HL-60 (cell line): Measurements from ENCODE around the gene SULT6B1.

ENCODE experiments used
- GABPA ChIP-seq: IDR thresholded peaks from 2 replicates; pipeline ENCODE4 v1.6.1; 2012; ENCODE audit warnings: low read depth
- POLR2AphosphoS5 ChIP-seq: IDR thresholded peaks from 2 replicates; pipeline ENCODE4 v1.6.1; 2012; ENCODE audit warnings: low read depth
- SPI1 ChIP-seq: IDR thresholded peaks from 2 replicates; pipeline ENCODE4 v1.6.1; 2012; ENCODE audit warnings: low read depth, mild to moderate bottlenecking, borderline replicate concordance
- TF ChIP-seq, protein P1 (sequence below): IDR thresholded peaks from one replicate; pipeline ENCODE4 v1.5.1; 2011; ENCODE audit warnings: low read length, control low read depth, inconsistent platforms; ENCODE audit not compliant: insufficient read depth
- TF ChIP-seq, protein P2 (sequence below): IDR thresholded peaks from 2 replicates; pipeline ENCODE4 v1.6.1; 2012; ENCODE audit warnings: low read depth; ENCODE audit not compliant: insufficient replicate concordance

DNA sequence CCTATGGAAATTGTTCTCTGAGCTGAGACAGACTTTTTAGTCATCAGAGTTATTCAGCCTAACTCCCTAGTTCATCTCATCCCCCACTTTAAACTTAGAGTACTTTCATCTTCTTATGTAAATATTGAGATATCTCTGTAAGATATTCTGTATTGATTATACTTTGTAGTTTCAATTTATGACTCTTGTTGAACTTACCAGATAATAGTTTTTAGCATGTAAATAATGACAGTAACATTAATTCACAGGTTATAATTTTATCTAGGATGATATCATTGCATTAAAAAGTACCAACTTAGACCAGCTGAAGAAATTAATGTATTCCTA lies 16.9 kb downstream of the SULT6B1 start:
- no peak for TF ChIP-seq POLR2AphosphoS5
- TF ChIP-seq, protein P1, sequence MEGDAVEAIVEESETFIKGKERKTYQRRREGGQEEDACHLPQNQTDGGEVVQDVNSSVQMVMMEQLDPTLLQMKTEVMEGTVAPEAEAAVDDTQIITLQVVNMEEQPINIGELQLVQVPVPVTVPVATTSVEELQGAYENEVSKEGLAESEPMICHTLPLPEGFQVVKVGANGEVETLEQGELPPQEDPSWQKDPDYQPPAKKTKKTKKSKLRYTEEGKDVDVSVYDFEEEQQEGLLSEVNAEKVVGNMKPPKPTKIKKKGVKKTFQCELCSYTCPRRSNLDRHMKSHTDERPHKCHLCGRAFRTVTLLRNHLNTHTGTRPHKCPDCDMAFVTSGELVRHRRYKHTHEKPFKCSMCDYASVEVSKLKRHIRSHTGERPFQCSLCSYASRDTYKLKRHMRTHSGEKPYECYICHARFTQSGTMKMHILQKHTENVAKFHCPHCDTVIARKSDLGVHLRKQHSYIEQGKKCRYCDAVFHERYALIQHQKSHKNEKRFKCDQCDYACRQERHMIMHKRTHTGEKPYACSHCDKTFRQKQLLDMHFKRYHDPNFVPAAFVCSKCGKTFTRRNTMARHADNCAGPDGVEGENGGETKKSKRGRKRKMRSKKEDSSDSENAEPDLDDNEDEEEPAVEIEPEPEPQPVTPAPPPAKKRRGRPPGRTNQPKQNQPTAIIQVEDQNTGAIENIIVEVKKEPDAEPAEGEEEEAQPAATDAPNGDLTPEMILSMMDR, result no peak
- TF ChIP-seq, protein P2, sequence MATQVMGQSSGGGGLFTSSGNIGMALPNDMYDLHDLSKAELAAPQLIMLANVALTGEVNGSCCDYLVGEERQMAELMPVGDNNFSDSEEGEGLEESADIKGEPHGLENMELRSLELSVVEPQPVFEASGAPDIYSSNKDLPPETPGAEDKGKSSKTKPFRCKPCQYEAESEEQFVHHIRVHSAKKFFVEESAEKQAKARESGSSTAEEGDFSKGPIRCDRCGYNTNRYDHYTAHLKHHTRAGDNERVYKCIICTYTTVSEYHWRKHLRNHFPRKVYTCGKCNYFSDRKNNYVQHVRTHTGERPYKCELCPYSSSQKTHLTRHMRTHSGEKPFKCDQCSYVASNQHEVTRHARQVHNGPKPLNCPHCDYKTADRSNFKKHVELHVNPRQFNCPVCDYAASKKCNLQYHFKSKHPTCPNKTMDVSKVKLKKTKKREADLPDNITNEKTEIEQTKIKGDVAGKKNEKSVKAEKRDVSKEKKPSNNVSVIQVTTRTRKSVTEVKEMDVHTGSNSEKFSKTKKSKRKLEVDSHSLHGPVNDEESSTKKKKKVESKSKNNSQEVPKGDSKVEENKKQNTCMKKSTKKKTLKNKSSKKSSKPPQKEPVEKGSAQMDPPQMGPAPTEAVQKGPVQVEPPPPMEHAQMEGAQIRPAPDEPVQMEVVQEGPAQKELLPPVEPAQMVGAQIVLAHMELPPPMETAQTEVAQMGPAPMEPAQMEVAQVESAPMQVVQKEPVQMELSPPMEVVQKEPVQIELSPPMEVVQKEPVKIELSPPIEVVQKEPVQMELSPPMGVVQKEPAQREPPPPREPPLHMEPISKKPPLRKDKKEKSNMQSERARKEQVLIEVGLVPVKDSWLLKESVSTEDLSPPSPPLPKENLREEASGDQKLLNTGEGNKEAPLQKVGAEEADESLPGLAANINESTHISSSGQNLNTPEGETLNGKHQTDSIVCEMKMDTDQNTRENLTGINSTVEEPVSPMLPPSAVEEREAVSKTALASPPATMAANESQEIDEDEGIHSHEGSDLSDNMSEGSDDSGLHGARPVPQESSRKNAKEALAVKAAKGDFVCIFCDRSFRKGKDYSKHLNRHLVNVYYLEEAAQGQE, result no peak
- no peak for TF ChIP-seq SPI1
- TF ChIP-seq GABPA, result no peak
